Neural cell (in vitro differentiated cells): ENCODE results near the gene NSMCE1. TPM values are rescaled to one million over a fixed set of nuclear protein-coding genes. Genes with fewer than 3 reads are reported as not detected.

Experiments used
- H2AFZ ChIP-seq: fragments of 200-600, 300-800 bp; sonication (generic), shearing (Covaris generic); 2 replicates; pipeline ENCODE4 v1.6.0; 2014; ENCODE audit warnings: low read depth, mild to moderate bottlenecking, antibody characterized with exemption, low read length, moderate library complexity
- H3F3A ChIP-seq: fragments of 200-600 bp; shearing (Covaris generic); 2 replicates; pipeline ENCODE4 v1.6.1; 2016; ENCODE audit warnings: mild to moderate bottlenecking, moderate library complexity, mixed read lengths, antibody characterized with exemption, low read length; ENCODE audit not compliant: insufficient read depth, poor library complexity, severe bottlenecking
- H3K27ac ChIP-seq: fragments of 200-600, 300-800 bp; sonication (generic), shearing (Covaris generic); 2 replicates; pipeline ENCODE4 v1.5.1; 2014; ENCODE audit warnings: mild to moderate bottlenecking, low read length, moderate library complexity
- H3K27me3 ChIP-seq: fragments of 300-800, 200-600 bp; sonication (generic), shearing (Covaris generic); 2 replicates; pipeline ENCODE4 v1.6.0; 2014; ENCODE audit warnings: mild to moderate bottlenecking, low read depth, low read length, moderate library complexity; ENCODE audit not compliant: insufficient read depth
- H3K36me3 ChIP-seq: fragments of 300-800, 200-600 bp; sonication (generic), shearing (Covaris generic); 2 replicates; pipeline ENCODE4 v1.5.1; 2014; ENCODE audit warnings: mild to moderate bottlenecking, antibody characterized with exemption, low read length, moderate library complexity; ENCODE audit not compliant: insufficient read depth
- H3K4me2 ChIP-seq: fragments of 300-800, 200-600 bp; sonication (generic), shearing (Covaris generic); 2 replicates; pipeline ENCODE4 v1.6.0; 2014; ENCODE audit warnings: mild to moderate bottlenecking, low read length
- H3K4me3 ChIP-seq: fragments of 300-800, 200-600 bp; sonication (generic), shearing (Covaris generic); 2 replicates; pipeline ENCODE4 v1.5.1; 2014; ENCODE audit warnings: mild to moderate bottlenecking, low read length, moderate library complexity
- H3K79me2 ChIP-seq: fragments of 200-600 bp; shearing (Covaris generic); replicated peaks from 2 replicates; pipeline ENCODE4 v1.6.0; 2014; ENCODE audit warnings: mild to moderate bottlenecking, low read length, moderate library complexity; ENCODE audit not compliant: insufficient read depth
- H3K9ac ChIP-seq: fragments of 300-800, 200-600 bp; sonication (generic), shearing (Covaris generic); 2 replicates; pipeline ENCODE4 v1.6.1; 2016; ENCODE audit warnings: mild to moderate bottlenecking, low read length, mixed read lengths
- H3K9me2 ChIP-seq: fragments of 200-600 bp; shearing (Covaris generic); 2 replicates; pipeline ENCODE4 v1.6.1; 2016; ENCODE audit warnings: mild to moderate bottlenecking, low read length, mixed read lengths; ENCODE audit not compliant: insufficient read depth
- H3K9me3 ChIP-seq: fragments of 200-600, 300-800 bp; sonication (generic), shearing (Covaris generic); 2 replicates; pipeline ENCODE4 v1.6.1; 2016; ENCODE audit warnings: mild to moderate bottlenecking, mixed run types, low read length, moderate library complexity, mixed read lengths
- H4K20me1 ChIP-seq: fragments of 200-600 bp; shearing (Covaris generic); 2 replicates; pipeline ENCODE4 v1.6.1; 2016; ENCODE audit warnings: mild to moderate bottlenecking, mixed run types; ENCODE audit not compliant: insufficient read depth
- EP300 ChIP-seq: fragments of 450-650 bp; conservative IDR thresholded peaks from 2 replicates; pipeline ENCODE4 v1.6.1; 2014; ENCODE audit warnings: antibody characterized with exemption, mild to moderate bottlenecking, moderate library complexity; ENCODE audit not compliant: poor library complexity, severe bottlenecking
- EZH2 ChIP-seq: fragments of 200-600, 300-800 bp; shearing (Covaris generic), sonication (generic); IDR thresholded peaks from 2 replicates; pipeline ENCODE4 v1.6.1; 2014; ENCODE audit warnings: antibody characterized with exemption, low read length, borderline replicate concordance, mild to moderate bottlenecking; ENCODE audit not compliant: insufficient read depth, poor library complexity, severe bottlenecking
- MXI1 ChIP-seq: fragments of 450-650 bp; conservative IDR thresholded peaks from 2 replicates; pipeline ENCODE4 v1.6.1; 2014; ENCODE audit warnings: antibody characterized with exemption, mild to moderate bottlenecking; ENCODE audit not compliant: poor library complexity, severe bottlenecking
- POLR2AphosphoS5 ChIP-seq: IDR thresholded peaks from 2 replicates; pipeline ENCODE4 v1.6.1; 2012
- RAD21 ChIP-seq: fragments of 450-650 bp; conservative IDR thresholded peaks from 2 replicates; pipeline ENCODE4 v1.6.1; 2014; ENCODE audit warnings: antibody characterized with exemption, mild to moderate bottlenecking, moderate library complexity
- SMC3 ChIP-seq: fragments of 450-650 bp; conservative IDR thresholded peaks from 2 replicates; pipeline ENCODE4 v1.6.1; 2014; ENCODE audit warnings: antibody characterized with exemption, mild to moderate bottlenecking, moderate library complexity; ENCODE audit not compliant: poor library complexity
- TAF1 ChIP-seq: IDR thresholded peaks from 2 replicates; pipeline ENCODE4 v1.6.1; 2012; ENCODE audit warnings: low read depth
- polyA plus RNA-seq: library from polyadenylated mRNA; depleted of rRNA; stranded (reverse); fragments of >200 nt; gene quantifications from 2 replicates; pipeline ENCODE4 v1.2.3, GENCODE V29; 2014
- TF ChIP-seq, protein P1 (sequence below): fragments of 450-650 bp; IDR thresholded peaks from 2 replicates; pipeline ENCODE4 v1.5.1; 2014; ENCODE audit warnings: antibody characterized with exemption, mild to moderate bottlenecking, moderate library complexity; ENCODE audit not compliant: poor library complexity, severe bottlenecking
- TF ChIP-seq, protein P2 (sequence below): IDR thresholded peaks from 2 replicates; pipeline ENCODE4 v1.6.1; 2012; ENCODE audit warnings: borderline replicate concordance

Gene NSMCE1
- polyA plus RNA-seq, 1 donor from 2014 or later: 11.5 TPM

DNA sequence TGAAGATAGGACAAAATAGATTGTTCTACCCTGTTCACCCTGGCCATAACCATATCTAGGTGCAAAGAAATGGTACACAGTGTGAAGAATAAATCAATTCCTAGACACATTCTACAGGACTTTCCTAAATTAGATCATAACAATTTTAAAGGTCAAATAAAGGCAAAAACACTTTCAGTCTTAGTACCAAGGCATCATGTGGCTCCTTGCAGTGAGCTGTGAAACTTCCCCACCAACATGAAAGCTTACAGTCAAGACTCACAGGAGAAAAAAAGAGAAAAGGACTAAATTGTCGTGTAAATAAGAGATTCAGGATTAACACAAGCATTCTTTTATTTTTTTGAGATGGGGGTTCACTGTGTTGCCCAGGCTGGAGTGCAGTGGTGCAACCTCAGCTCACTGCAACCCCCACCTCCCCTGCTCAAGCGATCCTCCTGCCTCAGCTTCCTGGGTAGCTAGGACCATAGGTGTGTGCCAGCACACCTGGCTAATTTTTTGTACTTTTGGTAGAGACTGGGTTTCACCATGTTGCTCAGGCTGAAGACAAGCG is 14.2 kb downstream of the NSMCE1 start:
- no peak overlapping the region for H3K9ac ChIP-seq
- H3K27ac ChIP-seq: no peak overlapping the region
- H3K4me3 ChIP-seq: no peak overlapping the region
- H3K9me3 ChIP-seq: no peaks in the 10 kb centered on the region
- H3F3A ChIP-seq: no peaks in the 10 kb centered on the region
- H2AFZ ChIP-seq: no peak overlapping the region
- no peaks in the 10 kb centered on the region for H3K9me2 ChIP-seq
- no peaks in the 10 kb centered on the region for H4K20me1 ChIP-seq
- H3K36me3 ChIP-seq: no peaks in the 10 kb centered on the region
- no peaks in the 10 kb centered on the region for H3K79me2 ChIP-seq
- H3K4me2 ChIP-seq: no peak overlapping the region
- no peaks in the 10 kb centered on the region for H3K27me3 ChIP-seq
- no peak for TF ChIP-seq EZH2
- TF ChIP-seq, protein P1, sequence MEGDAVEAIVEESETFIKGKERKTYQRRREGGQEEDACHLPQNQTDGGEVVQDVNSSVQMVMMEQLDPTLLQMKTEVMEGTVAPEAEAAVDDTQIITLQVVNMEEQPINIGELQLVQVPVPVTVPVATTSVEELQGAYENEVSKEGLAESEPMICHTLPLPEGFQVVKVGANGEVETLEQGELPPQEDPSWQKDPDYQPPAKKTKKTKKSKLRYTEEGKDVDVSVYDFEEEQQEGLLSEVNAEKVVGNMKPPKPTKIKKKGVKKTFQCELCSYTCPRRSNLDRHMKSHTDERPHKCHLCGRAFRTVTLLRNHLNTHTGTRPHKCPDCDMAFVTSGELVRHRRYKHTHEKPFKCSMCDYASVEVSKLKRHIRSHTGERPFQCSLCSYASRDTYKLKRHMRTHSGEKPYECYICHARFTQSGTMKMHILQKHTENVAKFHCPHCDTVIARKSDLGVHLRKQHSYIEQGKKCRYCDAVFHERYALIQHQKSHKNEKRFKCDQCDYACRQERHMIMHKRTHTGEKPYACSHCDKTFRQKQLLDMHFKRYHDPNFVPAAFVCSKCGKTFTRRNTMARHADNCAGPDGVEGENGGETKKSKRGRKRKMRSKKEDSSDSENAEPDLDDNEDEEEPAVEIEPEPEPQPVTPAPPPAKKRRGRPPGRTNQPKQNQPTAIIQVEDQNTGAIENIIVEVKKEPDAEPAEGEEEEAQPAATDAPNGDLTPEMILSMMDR: no peak
- TF ChIP-seq, protein P2, sequence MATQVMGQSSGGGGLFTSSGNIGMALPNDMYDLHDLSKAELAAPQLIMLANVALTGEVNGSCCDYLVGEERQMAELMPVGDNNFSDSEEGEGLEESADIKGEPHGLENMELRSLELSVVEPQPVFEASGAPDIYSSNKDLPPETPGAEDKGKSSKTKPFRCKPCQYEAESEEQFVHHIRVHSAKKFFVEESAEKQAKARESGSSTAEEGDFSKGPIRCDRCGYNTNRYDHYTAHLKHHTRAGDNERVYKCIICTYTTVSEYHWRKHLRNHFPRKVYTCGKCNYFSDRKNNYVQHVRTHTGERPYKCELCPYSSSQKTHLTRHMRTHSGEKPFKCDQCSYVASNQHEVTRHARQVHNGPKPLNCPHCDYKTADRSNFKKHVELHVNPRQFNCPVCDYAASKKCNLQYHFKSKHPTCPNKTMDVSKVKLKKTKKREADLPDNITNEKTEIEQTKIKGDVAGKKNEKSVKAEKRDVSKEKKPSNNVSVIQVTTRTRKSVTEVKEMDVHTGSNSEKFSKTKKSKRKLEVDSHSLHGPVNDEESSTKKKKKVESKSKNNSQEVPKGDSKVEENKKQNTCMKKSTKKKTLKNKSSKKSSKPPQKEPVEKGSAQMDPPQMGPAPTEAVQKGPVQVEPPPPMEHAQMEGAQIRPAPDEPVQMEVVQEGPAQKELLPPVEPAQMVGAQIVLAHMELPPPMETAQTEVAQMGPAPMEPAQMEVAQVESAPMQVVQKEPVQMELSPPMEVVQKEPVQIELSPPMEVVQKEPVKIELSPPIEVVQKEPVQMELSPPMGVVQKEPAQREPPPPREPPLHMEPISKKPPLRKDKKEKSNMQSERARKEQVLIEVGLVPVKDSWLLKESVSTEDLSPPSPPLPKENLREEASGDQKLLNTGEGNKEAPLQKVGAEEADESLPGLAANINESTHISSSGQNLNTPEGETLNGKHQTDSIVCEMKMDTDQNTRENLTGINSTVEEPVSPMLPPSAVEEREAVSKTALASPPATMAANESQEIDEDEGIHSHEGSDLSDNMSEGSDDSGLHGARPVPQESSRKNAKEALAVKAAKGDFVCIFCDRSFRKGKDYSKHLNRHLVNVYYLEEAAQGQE: no peak
- TF ChIP-seq TAF1: no peak
- TF ChIP-seq MXI1: no peak
- no peak for TF ChIP-seq POLR2AphosphoS5
- TF ChIP-seq EP300: no peak
- TF ChIP-seq SMC3: no peak
- TF ChIP-seq RAD21: no peak

GRCh38 chr16:27253526-27253930 is 15.0 kb downstream of the NSMCE1 start:
- H3K9ac ChIP-seq: no peak overlapping the region
- H3K9me3 ChIP-seq: no peaks in the 10 kb centered on the region
- H3F3A ChIP-seq: no peaks in the 10 kb centered on the region
- H3K27ac ChIP-seq: no peak overlapping the region
- no peak overlapping the region for H2AFZ ChIP-seq
- H3K36me3 ChIP-seq: no peaks in the 10 kb centered on the region
- H3K4me2 ChIP-seq: no peak overlapping the region
- no peak overlapping the region for H3K4me3 ChIP-seq
- no peaks in the 10 kb centered on the region for H3K79me2 ChIP-seq
- no peaks in the 10 kb centered on the region for H3K9me2 ChIP-seq
- TF ChIP-seq EP300 (no peak), TAF1 (no peak), SMC3 (no peak)
- TF ChIP-seq, protein P1: no peak
- H4K20me1 ChIP-seq: no peaks in the 10 kb centered on the region
- no peaks in the 10 kb centered on the region for H3K27me3 ChIP-seq
